HEK293 (cell line): Measurements from ENCODE around the gene SMAD9.

Source experiments
- REST ChIP-seq: fragments of 450-650 bp; formaldehyde crosslinking; IDR thresholded peaks from 2 replicates; pipeline ENCODE4 v1.5.1; 2016; ENCODE audit warnings: missing biosample characterization, missing genetic modification characterization
- ZNF239 ChIP-seq: fragments of 450-650 bp; formaldehyde crosslinking; IDR thresholded peaks from 2 replicates; pipeline ENCODE4 v1.5.1; 2016; ENCODE audit warnings: missing biosample characterization, missing genetic modification characterization
- ZNF274 ChIP-seq, 2 experiments: fragments of 200-500 bp in 1 of 2; fragments of 450-650 bp in 1 of 2; sonication (Bioruptor generic) in 1 of 2; formaldehyde crosslinking in 1 of 2; IDR thresholded peaks; 2 replicates each; pipeline versions ENCODE4 v1.5.1 to v1.6.1; 2014 to 2016; ENCODE audit warnings: borderline replicate concordance in 1 of 2, inconsistent platforms in 1 of 2, low read length in 1 of 2, missing biosample characterization in 1 of 2, missing genetic modification characterization in 1 of 2
- ZNF324 ChIP-seq: fragments of 450-650 bp; formaldehyde crosslinking; IDR thresholded peaks from 2 replicates; pipeline ENCODE4 v1.5.1; 2016; ENCODE audit warnings: missing biosample characterization, missing genetic modification characterization
- ZNF747 ChIP-seq: fragments of 450-650 bp; formaldehyde crosslinking; IDR thresholded peaks from 2 replicates; pipeline ENCODE4 v1.5.1; 2016; ENCODE audit warnings: missing biosample characterization, missing genetic modification characterization
- ZSCAN5A ChIP-seq: fragments of 450-650 bp; formaldehyde crosslinking; IDR thresholded peaks from 2 replicates; pipeline ENCODE4 v1.5.1; 2016; ENCODE audit warnings: missing biosample characterization, missing genetic modification characterization
- TF ChIP-seq, protein P1 (sequence below): fragments of 450-650 bp; formaldehyde crosslinking; IDR thresholded peaks from 2 replicates; pipeline ENCODE4 v1.5.1; 2016; ENCODE audit warnings: missing biosample characterization, missing genetic modification characterization

DNA sequence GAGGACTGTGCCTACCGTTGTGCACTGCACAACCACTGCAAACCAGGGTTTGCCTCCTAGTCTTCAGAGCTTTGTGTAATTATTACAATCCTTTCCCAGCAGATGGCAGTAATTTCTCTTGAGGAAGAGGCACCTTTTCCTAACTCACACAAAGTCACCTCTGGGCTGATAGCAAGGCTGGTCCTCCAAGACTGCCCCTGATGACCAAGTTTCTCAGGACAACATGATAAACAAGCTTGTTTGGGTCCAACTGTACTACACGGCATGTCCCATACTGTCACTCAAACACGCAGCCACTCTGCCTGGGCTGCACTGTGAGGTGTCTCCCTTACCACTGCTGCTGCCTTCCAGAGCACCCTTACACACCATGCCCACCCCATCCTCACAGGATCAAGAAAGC lies 61.7 kb downstream of the SMAD9 start:
- TF ChIP-seq, protein P1, sequence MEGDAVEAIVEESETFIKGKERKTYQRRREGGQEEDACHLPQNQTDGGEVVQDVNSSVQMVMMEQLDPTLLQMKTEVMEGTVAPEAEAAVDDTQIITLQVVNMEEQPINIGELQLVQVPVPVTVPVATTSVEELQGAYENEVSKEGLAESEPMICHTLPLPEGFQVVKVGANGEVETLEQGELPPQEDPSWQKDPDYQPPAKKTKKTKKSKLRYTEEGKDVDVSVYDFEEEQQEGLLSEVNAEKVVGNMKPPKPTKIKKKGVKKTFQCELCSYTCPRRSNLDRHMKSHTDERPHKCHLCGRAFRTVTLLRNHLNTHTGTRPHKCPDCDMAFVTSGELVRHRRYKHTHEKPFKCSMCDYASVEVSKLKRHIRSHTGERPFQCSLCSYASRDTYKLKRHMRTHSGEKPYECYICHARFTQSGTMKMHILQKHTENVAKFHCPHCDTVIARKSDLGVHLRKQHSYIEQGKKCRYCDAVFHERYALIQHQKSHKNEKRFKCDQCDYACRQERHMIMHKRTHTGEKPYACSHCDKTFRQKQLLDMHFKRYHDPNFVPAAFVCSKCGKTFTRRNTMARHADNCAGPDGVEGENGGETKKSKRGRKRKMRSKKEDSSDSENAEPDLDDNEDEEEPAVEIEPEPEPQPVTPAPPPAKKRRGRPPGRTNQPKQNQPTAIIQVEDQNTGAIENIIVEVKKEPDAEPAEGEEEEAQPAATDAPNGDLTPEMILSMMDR (tag by site-specific recombination), result no peak
- TF ChIP-seq ZNF747 (no peak), ZNF274 (IDR thresholded peaks at IDR 0.05; ENCODE audit: low read length) (no peak), ZNF274 (tag by site-specific recombination; IDR thresholded peaks at IDR 0.05; ENCODE audit: borderline replicate concordance) (no peak), ZSCAN5A (tag by site-specific recombination) (no peak), ZNF324 (tag by site-specific recombination) (no peak), REST (tag by site-specific recombination) (no peak), ZNF239 (no peak)
